ENCODE data around the gene NEK10. TPM values are rescaled to one million over a fixed set of nuclear protein-coding genes. Genes with fewer than 3 reads are reported as not detected.

Gene NEK10
- total and polyA plus RNA-seq, 12 donors, result 0.16 to 4.8 (median 0.65) TPM

GRCh38 chr3:27391796-27392195, 22.6 kb upstream of the NEK10 start:
- Histone ChIP-seq H3K4me1 (replicated peaks in 1 of 2) (no peaks in the 10 kb centered on the region), H3K4me3 (no peak overlapping the region), H3K9me3 (replicated peaks in 1 of 3) (no peaks in the 10 kb centered on the region), H3K27me3 (no peaks in the 10 kb centered on the region), H3K27ac (no peak overlapping the region), H3K36me3 (replicated peaks in 1 of 2) (no peaks in the 10 kb centered on the region)
- TF ChIP-seq CTCF (IDR thresholded peaks at IDR 0.05), result no peak
- TF ChIP-seq POLR2A (IDR thresholded peaks at IDR 0.05), result no peak
- 92 to 100% (median 97%) methylated on average over 1 of the region's 1 CpG for WGBS, 4 donors
- intact Hi-C loops (cut with DNase I), result no loop called here
- no peak for DNase-seq

- WGBS, 4 donors, result 93 to 100% (median 100%) methylated on average over 1 of the region's 1 CpG
Observed at GRCh38 chr3:27387625-27388024, 18.4 kb upstream of the NEK10 start.

DNA sequence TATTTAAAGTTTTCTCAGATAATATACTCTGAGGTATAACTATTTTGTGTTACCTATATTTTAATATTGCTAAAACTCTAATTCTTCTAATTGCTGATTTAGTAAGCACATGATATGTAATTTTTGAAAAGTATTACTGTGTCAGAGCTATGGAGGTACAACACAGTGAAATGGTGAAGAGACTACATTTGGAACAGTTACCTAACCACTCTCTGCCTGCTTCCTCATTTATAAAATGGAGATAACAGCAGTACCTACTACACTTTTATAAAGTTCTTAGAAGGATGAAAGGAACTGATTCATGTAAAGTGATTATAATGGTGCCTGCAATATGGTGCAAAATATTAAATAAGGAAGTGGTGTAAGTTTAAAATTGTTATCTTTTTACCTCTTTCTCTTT, 16.3 kb upstream of the NEK10 start:
- Histone ChIP-seq H3K9me3 (replicated peaks in 1 of 3) (no peaks in the 10 kb centered on the region), H3K27me3 (no peaks in the 10 kb centered on the region), H3K4me3 (no peak overlapping the region), H3K36me3 (replicated peaks in 1 of 2) (peaks cover 0 to 5% of the 10 kb centered on the region in 2 donors), H3K4me1 (replicated peaks in 1 of 2) (no peaks in the 10 kb centered on the region), H3K27ac (no peak overlapping the region)
- intact Hi-C loops (cut with DNase I), result no loop called here
- TF ChIP-seq POLR2A (IDR thresholded peaks at IDR 0.05) (no peak), CTCF (IDR thresholded peaks at IDR 0.05) (no peak)
- no peak for DNase-seq

More at GRCh38 chr3:27387625-27388024, 18.4 kb upstream of the NEK10 start:
- no peak overlapping the region for H3K4me3 ChIP-seq
- no peak for DNase-seq
- intact Hi-C loops (cut with DNase I), result no loop called here
- TF ChIP-seq POLR2A (IDR thresholded peaks at IDR 0.05), result no peak
- TF ChIP-seq CTCF (IDR thresholded peaks at IDR 0.05), result no peak
- no peaks in the 10 kb centered on the region for H3K4me1 ChIP-seq (replicated peaks in 1 of 2)
- peaks cover 0 to 5% of the 10 kb centered on the region in 2 donors for H3K36me3 ChIP-seq (replicated peaks in 1 of 2)
- H3K27ac ChIP-seq, result no peak overlapping the region
- H3K27me3 ChIP-seq, result no peaks in the 10 kb centered on the region
- no peaks in the 10 kb centered on the region for H3K9me3 ChIP-seq (replicated peaks in 1 of 3)

- Histone ChIP-seq H3K4me3 (no peak overlapping the region), H3K36me3 (replicated peaks in 1 of 2) (peaks cover 0 to 5% of the 10 kb centered on the region in 2 donors), H3K4me1 (replicated peaks in 1 of 2) (no peaks in the 10 kb centered on the region), H3K9me3 (replicated peaks in 1 of 3) (no peaks in the 10 kb centered on the region), H3K27me3 (no peaks in the 10 kb centered on the region), H3K27ac (no peak overlapping the region)
- intact Hi-C loops (cut with DNase I), result no loop called here
- no peak for TF ChIP-seq POLR2A (IDR thresholded peaks at IDR 0.05)
- TF ChIP-seq CTCF (IDR thresholded peaks at IDR 0.05), result no peak
- DNase-seq, result no peak
- 79 to 100% (median 93%) methylated on average over 1 of the region's 1 CpG for WGBS, 4 donors
Observed at GRCh38 chr3:27384191-27384590, 15.0 kb upstream of the NEK10 start.

All from adrenal gland (tissue), 12 donors.